GM10248 (cell line): ENCODE results near the gene NUFIP2.
"Not testable (repeated sequence)": the region's sequence is repeated elsewhere in the genome, so short reads cannot be mapped to it uniquely, and the experiment has no call there.

Experiments used
- CTCF ChIA-PET: fragments of 300-600 bp; sonication (Branson Sonifier 250); formaldehyde crosslinking; extraction: SDS; loops from one replicate; lab custom pipeline; 2021; ENCODE audit warnings: antibody characterized with exemption; lab: Yijun Ruan, JAX
- POLR2A ChIA-PET: fragments of 350-650 bp; sonication (Branson Sonifier 250); formaldehyde crosslinking; extraction: SDS; loops from one replicate; lab custom pipeline; 2020; ENCODE audit warnings: antibody characterized with exemption; lab: Yijun Ruan, JAX
- DNase-seq: peaks from one replicate; pipeline ENCODE4 v3.0.0; 2012; ENCODE audit errors: extremely low spot score
- TF ChIP-seq, protein P1 (sequence below): IDR thresholded peaks from 2 replicates; pipeline ENCODE4 v1.5.1; 2012; ENCODE audit warnings: mild to moderate bottlenecking, low read depth; ENCODE audit errors: extremely low read depth, missing control alignments, control extremely low read depth

The NUFIP2 gene

GRCh38 chr17:29237476-29238132 is 56.3 kb downstream of the NUFIP2 start:
- DNase-seq, result no peak
- CTCF ChIA-PET, result interaction anchor here (1.6 to 2.8 kb wide), 2 partner anchors 17 to 18 kb away, joined by 8 to 15 read pairs; no protein-coding TSS in a partner anchor
- TF ChIP-seq, protein P1, sequence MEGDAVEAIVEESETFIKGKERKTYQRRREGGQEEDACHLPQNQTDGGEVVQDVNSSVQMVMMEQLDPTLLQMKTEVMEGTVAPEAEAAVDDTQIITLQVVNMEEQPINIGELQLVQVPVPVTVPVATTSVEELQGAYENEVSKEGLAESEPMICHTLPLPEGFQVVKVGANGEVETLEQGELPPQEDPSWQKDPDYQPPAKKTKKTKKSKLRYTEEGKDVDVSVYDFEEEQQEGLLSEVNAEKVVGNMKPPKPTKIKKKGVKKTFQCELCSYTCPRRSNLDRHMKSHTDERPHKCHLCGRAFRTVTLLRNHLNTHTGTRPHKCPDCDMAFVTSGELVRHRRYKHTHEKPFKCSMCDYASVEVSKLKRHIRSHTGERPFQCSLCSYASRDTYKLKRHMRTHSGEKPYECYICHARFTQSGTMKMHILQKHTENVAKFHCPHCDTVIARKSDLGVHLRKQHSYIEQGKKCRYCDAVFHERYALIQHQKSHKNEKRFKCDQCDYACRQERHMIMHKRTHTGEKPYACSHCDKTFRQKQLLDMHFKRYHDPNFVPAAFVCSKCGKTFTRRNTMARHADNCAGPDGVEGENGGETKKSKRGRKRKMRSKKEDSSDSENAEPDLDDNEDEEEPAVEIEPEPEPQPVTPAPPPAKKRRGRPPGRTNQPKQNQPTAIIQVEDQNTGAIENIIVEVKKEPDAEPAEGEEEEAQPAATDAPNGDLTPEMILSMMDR, result no peak
- POLR2A ChIA-PET, result no interaction called here

DNA sequence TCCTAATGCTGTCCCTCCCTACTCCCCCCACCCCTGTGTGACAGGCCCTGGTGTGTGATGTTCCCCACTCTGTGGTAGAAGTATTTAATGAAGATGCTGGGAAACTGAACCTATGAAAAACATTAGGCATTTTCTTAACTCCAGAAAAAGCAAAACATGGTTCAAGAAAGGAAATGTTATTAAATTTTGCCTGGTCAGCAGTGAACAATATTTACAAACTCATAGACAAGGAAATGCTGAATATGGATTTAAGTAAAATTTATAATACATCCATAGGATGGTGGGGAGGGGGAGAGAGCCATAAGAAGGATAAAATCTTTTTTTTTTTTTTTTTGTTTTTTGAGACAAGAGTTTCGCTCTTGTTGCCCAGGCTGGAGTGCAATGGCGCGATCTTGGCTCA is 58.0 kb downstream of the NUFIP2 start:
- TF ChIP-seq, protein P1, result no peak
- ChIA-PET POLR2A (no interaction called here), CTCF (interaction anchor here (1.0 to 2.8 kb wide), 2 partner anchors 15 to 17 kb away, joined by 3 to 15 read pairs; no protein-coding TSS in a partner anchor)
- DNase-seq, result no peak

DNA sequence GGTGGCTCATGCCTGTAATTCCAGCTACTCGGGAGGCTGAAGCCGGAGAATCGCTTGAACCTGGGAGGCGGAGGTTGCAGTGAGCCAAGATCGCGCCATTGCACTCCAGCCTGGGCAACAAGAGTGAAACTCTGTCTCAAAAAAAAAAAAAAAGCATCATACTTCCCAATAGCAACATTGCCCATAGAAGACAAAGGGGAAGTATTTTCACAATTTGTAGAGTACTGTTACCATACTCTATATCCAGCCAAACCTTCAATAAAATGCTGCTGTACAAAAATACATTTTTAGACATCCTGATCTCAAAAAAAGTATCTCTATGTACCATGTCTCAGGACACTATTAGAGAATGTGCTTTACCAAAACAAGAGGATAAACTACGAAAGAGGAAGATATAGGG is 59.0 kb downstream of the NUFIP2 start:
- CTCF ChIA-PET, result interaction anchor here (1.0 to 2.8 kb wide), 2 partner anchors 16 kb away, joined by 3 to 15 read pairs; no protein-coding TSS in a partner anchor
- DNase-seq, POLR2A ChIA-PET: not testable (repeated sequence)

GRCh38 chr17:29233301-29233700 is 60.6 kb downstream of the NUFIP2 start:
- POLR2A ChIA-PET, result no interaction called here
- DNase-seq, result no peak
- TF ChIP-seq, protein P1, result no peak
- CTCF ChIA-PET, result interaction anchor here (1.4 to 1.8 kb wide), 2 partner anchors 14 to 84 kb away, joined by 7 to 13 read pairs; no protein-coding TSS in a partner anchor

DNA sequence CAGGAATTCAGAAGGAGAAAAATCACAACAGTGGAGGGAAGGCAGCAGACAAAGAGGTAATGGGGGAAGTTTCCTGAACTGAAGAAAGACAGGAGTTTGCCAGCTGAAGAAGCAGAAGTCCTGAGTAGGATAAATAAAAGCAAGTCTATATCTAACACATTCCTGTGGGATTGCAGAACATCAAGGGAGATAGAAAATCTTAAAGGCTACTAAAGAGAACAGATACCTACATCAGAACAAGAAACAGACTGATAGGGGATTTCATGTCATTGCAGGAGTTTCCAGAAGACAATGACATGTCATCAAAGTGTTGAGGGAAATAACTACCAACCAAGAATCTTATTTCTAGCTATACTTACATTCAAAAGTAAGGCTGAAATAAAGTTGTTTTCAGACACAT is 68.6 kb downstream of the NUFIP2 start:
- POLR2A ChIA-PET, result no interaction called here
- CTCF ChIA-PET, result interaction anchor here (0.7 to 2.2 kb wide), 7 partner anchors 10 to 108 kb away, joined by 3 to 6 read pairs (median 4); no protein-coding TSS in a partner anchor

GRCh38 chr17:29221338-29221737 is 72.6 kb downstream of the NUFIP2 start:
- POLR2A ChIA-PET, DNase-seq: not testable (repeated sequence)
- CTCF ChIA-PET, result interaction anchor here (2.9 to 15.3 kb wide), 5 partner anchors 15 to 82 kb away, joined by 26 to 298 read pairs (median 48); partner anchors contain the start of gene MYO18A

More for the DNA sequence above, 68.6 kb downstream of the NUFIP2 start:
- DNase-seq, result peak; percentile 44
- TF ChIP-seq, protein P1, result no peak

DNA sequence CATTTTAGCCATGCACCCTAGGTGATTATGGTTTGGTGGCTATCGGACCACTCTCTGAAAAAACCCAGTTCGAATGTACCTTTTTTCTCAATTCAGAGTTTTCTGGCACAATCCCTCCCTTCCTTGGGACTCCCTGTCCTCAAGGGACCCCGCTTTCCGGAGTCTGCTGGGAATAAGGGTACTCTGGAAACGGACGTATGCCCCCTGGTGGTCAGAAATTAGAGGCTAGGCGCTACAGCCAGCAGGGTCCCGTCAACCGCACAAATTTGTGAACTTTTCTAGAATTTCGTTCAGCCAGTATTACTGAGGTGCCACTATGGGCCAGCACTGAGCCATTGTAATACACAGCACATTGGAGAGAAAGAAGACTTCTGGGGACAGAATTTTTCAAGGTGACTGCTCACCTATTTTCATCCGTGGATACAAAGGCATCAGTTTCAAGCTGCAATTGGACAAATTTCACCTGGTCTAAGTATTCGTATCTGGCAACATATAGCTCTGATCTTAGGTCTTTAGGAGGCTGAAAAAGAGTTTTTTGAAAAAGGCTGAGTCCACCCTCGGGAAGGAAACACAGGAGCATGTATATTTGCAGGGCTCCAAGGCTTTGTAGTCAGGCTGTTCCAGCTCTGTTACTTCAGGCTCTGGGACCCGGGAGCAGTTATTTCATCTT is 74.4 kb downstream of the NUFIP2 start:
- DNase-seq, result peak; percentile 80
- ChIA-PET POLR2A (no interaction called here), CTCF (interaction anchor here (0.6 to 15.3 kb wide), 38 partner anchors 9 to 266 kb away, joined by 3 to 298 read pairs (median 6); partner anchors contain the start of gene MYO18A)
- TF ChIP-seq, protein P1, result peak; percentile 87
